ENCODE measurements around the gene EVL. TPM values are rescaled to one million over a fixed set of nuclear protein-coding genes. Genes with fewer than 3 reads are reported as not detected.

EVL gene
- total RNA-seq, 1 donor from 2014 or later: 285 TPM

DNA sequence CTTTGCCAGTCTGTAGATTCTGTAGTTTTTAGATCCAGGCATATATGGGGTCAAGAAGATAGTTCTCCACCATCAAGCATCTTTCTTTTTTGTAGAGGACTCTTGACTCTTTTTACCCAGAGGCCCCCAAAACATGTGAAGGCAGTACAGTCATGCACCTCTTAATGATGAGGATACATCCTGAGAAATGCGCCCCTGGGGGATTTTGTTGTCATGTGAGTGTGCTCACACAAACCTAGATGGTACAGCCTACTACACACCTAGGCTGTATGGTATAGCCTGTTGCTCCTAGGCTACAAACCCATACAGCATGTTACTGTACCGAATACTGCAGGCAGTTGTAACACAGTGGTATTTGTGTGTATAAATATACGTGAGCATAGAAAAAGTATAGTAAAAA is 23.0 kb downstream of the EVL start:
- no peak overlapping the region for H3K4me3 Mint-ChIP-seq
- peaks cover 80% of the 10 kb centered on the region for H3K36me3 Mint-ChIP-seq (ENCODE audit: low read depth)
- peaks cover 83% of the 10 kb centered on the region for H3K4me1 Mint-ChIP-seq
- no peaks in the 10 kb centered on the region for H3K9me3 Mint-ChIP-seq
- intact Hi-C loops (cut with micrococcal nuclease): no loop called here
- no peaks in the 10 kb centered on the region for H3K27me3 Mint-ChIP-seq
- peak overlapping the region; percentile 76 for H3K27ac Mint-ChIP-seq
- no peak for DNase-seq

GRCh38 chr14:100091386-100091785 is 26.2 kb downstream of the EVL start:
- H3K9me3 Mint-ChIP-seq: no peaks in the 10 kb centered on the region
- intact Hi-C loops (cut with micrococcal nuclease): no loop called here
- no peaks in the 10 kb centered on the region for H3K27me3 Mint-ChIP-seq
- H3K27ac Mint-ChIP-seq: peak overlapping the region; percentile 74
- H3K4me3 Mint-ChIP-seq: peak overlapping the region; percentile 67
- no peak for DNase-seq
- peaks cover 81% of the 10 kb centered on the region for H3K4me1 Mint-ChIP-seq
- H3K36me3 Mint-ChIP-seq (ENCODE audit: low read depth): peaks cover 81% of the 10 kb centered on the region

- no peak overlapping the region for H3K4me3 Mint-ChIP-seq
- no peak overlapping the region for H3K27ac Mint-ChIP-seq
- peaks cover 83% of the 10 kb centered on the region for H3K36me3 Mint-ChIP-seq (ENCODE audit: low read depth)
- intact Hi-C loops (cut with micrococcal nuclease): no loop called here
- DNase-seq: no peak
- H3K27me3 Mint-ChIP-seq: no peaks in the 10 kb centered on the region
- peaks cover 85% of the 10 kb centered on the region for H3K4me1 Mint-ChIP-seq
- no peaks in the 10 kb centered on the region for H3K9me3 Mint-ChIP-seq
Measured at GRCh38 chr14:100092832-100093231, 27.6 kb downstream of the EVL start.

GRCh38 chr14:100093319-100093718 is 28.1 kb downstream of the EVL start:
- no peak for DNase-seq
- no peak overlapping the region for H3K4me3 Mint-ChIP-seq
- peak overlapping the region; percentile 80 for H3K27ac Mint-ChIP-seq

GRCh38 chr14:100096656-100097055 is 31.4 kb downstream of the EVL start:
- DNase-seq: no peak
- intact Hi-C loops (cut with micrococcal nuclease): no loop called here
- Mint-ChIP-seq H3K4me1 (peaks cover 84% of the 10 kb centered on the region), H3K4me3 (no peak overlapping the region), H3K27me3 (no peaks in the 10 kb centered on the region), H3K27ac (peak overlapping the region; percentile 42), H3K36me3 (ENCODE audit: low read depth) (peaks cover 79% of the 10 kb centered on the region), H3K9me3 (no peaks in the 10 kb centered on the region)

More at GRCh38 chr14:100093319-100093718, 28.1 kb downstream of the EVL start:
- H3K4me1 Mint-ChIP-seq: peaks cover 84% of the 10 kb centered on the region
- H3K9me3 Mint-ChIP-seq: no peaks in the 10 kb centered on the region
- peaks cover 82% of the 10 kb centered on the region for H3K36me3 Mint-ChIP-seq (ENCODE audit: low read depth)
- intact Hi-C loops (cut with micrococcal nuclease): no loop called here
- H3K27me3 Mint-ChIP-seq: no peaks in the 10 kb centered on the region

GRCh38 chr14:100098171-100098570 is 32.9 kb downstream of the EVL start:
- H3K27me3 Mint-ChIP-seq: no peaks in the 10 kb centered on the region
- DNase-seq: no peak
- peaks cover 85% of the 10 kb centered on the region for H3K4me1 Mint-ChIP-seq
- intact Hi-C loops (cut with micrococcal nuclease): no loop called here
- no peaks in the 10 kb centered on the region for H3K9me3 Mint-ChIP-seq
- peak overlapping the region; percentile 60 for H3K4me3 Mint-ChIP-seq
- H3K36me3 Mint-ChIP-seq (ENCODE audit: low read depth): peaks cover 77% of the 10 kb centered on the region
- H3K27ac Mint-ChIP-seq: peak overlapping the region; percentile 92

DNA sequence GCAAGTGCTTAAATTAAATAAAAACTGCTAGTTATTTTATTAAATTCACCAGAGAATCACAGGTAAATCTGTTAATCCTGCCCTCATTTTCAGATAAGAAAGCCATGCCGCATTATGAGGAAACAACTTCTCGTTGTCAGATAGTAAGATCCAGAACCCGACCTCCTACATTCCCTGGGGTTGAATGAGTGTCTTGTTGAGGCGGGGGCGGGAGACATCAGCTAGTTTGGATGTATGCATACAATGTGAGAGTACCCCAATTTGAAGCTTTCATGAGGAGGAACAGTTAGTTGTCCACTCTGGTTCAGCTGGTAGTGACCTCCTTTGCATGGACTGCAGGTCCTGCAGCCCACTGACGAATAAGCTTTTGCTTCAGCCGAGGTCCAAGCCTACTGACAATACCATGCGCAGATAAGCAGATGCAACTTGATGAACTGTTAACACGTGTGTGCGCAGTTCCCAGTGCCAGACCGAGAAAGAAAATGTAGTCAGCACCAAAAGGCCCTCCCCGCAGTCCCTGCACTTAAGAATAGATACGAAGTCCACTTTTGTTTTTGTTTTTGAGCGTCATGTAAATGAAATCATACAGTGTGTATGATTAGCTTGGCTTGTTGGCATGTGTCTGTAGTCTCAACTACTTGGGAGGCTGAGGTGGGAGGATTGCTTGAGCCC is 34.9 kb downstream of the EVL start:
- Mint-ChIP-seq H3K27ac (peak overlapping the region; percentile 87), H3K4me1 (peaks cover 86% of the 10 kb centered on the region), H3K4me3 (peak overlapping the region; percentile 60), H3K27me3 (no peaks in the 10 kb centered on the region), H3K36me3 (ENCODE audit: low read depth) (peaks cover 73% of the 10 kb centered on the region), H3K9me3 (no peaks in the 10 kb centered on the region)
- DNase-seq: no peak
- intact Hi-C loops (cut with micrococcal nuclease): loop anchor here (10.0 kb wide), 1 partner anchor 275 kb away; the partner anchor contains the start of gene WDR25

- Mint-ChIP-seq H3K4me1 (peaks cover 86% of the 10 kb centered on the region), H3K27me3 (no peaks in the 10 kb centered on the region), H3K4me3 (peak overlapping the region; percentile 70), H3K9me3 (no peaks in the 10 kb centered on the region), H3K27ac (peak overlapping the region; percentile 89), H3K36me3 (ENCODE audit: low read depth) (peaks cover 70% of the 10 kb centered on the region)
- intact Hi-C loops (cut with micrococcal nuclease): loop anchor here (10.0 kb wide), 1 partner anchor 273 kb away; the partner anchor contains the start of gene WDR25
- no peak for DNase-seq
Measured at GRCh38 chr14:100102156-100102785, 37.0 kb downstream of the EVL start.

GRCh38 chr14:100103250-100104005 is 38.2 kb downstream of the EVL start:
- H3K4me3 Mint-ChIP-seq: peak overlapping the region; percentile 70
- H3K27me3 Mint-ChIP-seq: no peaks in the 10 kb centered on the region
- peak overlapping the region; percentile 89 for H3K27ac Mint-ChIP-seq
- intact Hi-C loops (cut with micrococcal nuclease): loop anchor here (1.0 to 10.0 kb wide), 2 partner anchors 24 to 271 kb away; partner anchors contain the start of gene WDR25
- peak; percentile 70 for DNase-seq
- H3K9me3 Mint-ChIP-seq: no peaks in the 10 kb centered on the region
- peaks cover 69% of the 10 kb centered on the region for H3K36me3 Mint-ChIP-seq (ENCODE audit: low read depth)
- H3K4me1 Mint-ChIP-seq: peaks cover 87% of the 10 kb centered on the region

DNA sequence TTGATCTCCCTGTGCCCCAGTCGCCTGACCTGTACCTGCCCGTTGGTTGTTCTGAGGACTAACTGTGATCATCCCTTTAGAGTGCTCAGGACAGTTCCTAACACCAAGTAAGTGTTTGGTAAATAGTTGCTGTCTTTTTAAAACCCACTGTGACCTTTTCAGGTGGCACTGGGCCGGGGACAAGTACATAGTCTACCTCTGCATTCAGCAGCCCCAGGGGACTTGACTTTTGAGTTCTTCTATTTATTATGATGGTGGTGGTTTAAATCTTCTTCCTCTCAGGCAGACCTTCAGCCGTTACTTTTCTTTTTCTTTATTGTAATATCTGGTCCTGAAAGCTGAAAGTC is 38.8 kb downstream of the EVL start:
- H3K9me3 Mint-ChIP-seq: no peaks in the 10 kb centered on the region
- peak overlapping the region; percentile 70 for H3K4me3 Mint-ChIP-seq
- H3K27ac Mint-ChIP-seq: peak overlapping the region; percentile 89
- no peaks in the 10 kb centered on the region for H3K27me3 Mint-ChIP-seq
- H3K4me1 Mint-ChIP-seq: peaks cover 87% of the 10 kb centered on the region
- peaks cover 68% of the 10 kb centered on the region for H3K36me3 Mint-ChIP-seq (ENCODE audit: low read depth)
- DNase-seq: no peak
- intact Hi-C loops (cut with micrococcal nuclease): loop anchor here (1.0 to 10.0 kb wide), 2 partner anchors 25 to 271 kb away; partner anchors contain the start of gene WDR25

DNA sequence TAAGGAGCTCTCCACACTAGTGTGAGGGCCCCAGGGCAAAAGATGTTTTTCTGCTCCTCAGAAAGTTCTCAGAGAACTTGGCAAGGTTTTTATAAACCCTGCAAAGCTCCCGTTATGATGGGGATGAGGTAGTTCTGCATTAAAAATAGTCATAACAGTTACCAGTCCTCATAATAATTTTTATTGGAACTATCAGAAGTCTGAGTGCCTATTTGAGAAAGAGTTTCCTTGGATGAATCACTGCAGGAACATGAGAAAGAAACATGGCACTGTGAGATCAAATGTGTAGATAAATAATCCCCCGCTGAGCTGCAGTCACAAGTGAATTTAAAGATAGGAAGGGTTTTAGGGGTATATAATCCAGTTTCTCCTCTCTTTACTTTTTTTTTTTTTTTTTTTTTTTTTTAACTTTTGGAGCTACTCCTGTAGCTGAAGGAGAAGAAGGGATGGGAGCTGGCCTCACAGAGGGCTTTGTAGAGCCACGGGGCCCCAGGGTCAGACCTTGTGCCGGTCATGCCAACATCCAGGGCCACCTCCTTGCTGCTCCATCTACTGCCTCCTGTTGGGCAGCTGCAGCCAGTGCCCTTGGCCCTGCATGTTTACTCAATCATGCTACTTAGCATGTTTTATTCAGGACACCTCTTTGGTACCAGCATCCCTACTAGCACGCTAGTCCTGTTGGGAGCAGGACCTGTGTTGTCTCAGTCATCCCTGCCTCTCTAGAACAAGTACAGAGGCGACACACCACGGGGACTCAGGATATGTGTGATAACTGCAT is 39.5 kb downstream of the EVL start:
- H3K4me3 Mint-ChIP-seq: peak overlapping the region; percentile 70
- peak overlapping the region; percentile 89 for H3K27ac Mint-ChIP-seq
- H3K36me3 Mint-ChIP-seq (ENCODE audit: low read depth): peaks cover 69% of the 10 kb centered on the region
- peaks cover 83% of the 10 kb centered on the region for H3K4me1 Mint-ChIP-seq
- no peaks in the 10 kb centered on the region for H3K27me3 Mint-ChIP-seq
- DNase-seq: no peak
- H3K9me3 Mint-ChIP-seq: no peaks in the 10 kb centered on the region
- intact Hi-C loops (cut with micrococcal nuclease): loop anchor here (1.0 to 10.0 kb wide), 2 partner anchors 25 to 270 kb away; partner anchors contain the start of gene WDR25

GRCh38 chr14:100105357-100106169 is 40.3 kb downstream of the EVL start:
- DNase-seq: peak; percentile 74
- Mint-ChIP-seq H3K36me3 (ENCODE audit: low read depth) (peaks cover 67% of the 10 kb centered on the region), H3K4me1 (peaks cover 77% of the 10 kb centered on the region), H3K27me3 (no peaks in the 10 kb centered on the region), H3K27ac (peak overlapping the region; percentile 86), H3K9me3 (no peaks in the 10 kb centered on the region), H3K4me3 (peak overlapping the region; percentile 70)
- intact Hi-C loops (cut with micrococcal nuclease): loop anchor here (10.0 kb wide), 1 partner anchor 269 kb away; the partner anchor contains the start of gene WDR25

Data from activated CD4-positive, alpha-beta T cell treated with anti-CD3 and anti-CD28 coated beads, Interleukin-2, amount 10 ng/mL, durations not matched to agents 24 days and 14 days (primary cell).